Liver (tissue), 3 donors: Measurements from ENCODE around the gene PDC.

Experiments used
- CTCF ChIP-seq: fragments of 150-350 bp; IDR thresholded peaks from 2 replicates; pipeline ENCODE4 v1.5.1; 2017; ENCODE audit warnings: improper control_type of control experiment, low read depth, low read length; ENCODE audit not compliant: missing input control
- HNF4G ChIP-seq: IDR thresholded peaks from 2 replicates; pipeline ENCODE4 v1.6.1; 2016; ENCODE audit warnings: antibody characterized with exemption
- JUND ChIP-seq, 2 donors: IDR thresholded peaks; 2 replicates each; pipeline ENCODE4 v1.6.1; 2016; ENCODE audit warnings: antibody characterized with exemption in 2 of 2
- MAX ChIP-seq: IDR thresholded peaks from 2 replicates; pipeline ENCODE4 v1.6.1; 2016; ENCODE audit warnings: antibody characterized with exemption
- TF ChIP-seq, protein P1 (sequence below): IDR thresholded peaks from 2 replicates; pipeline ENCODE4 v1.6.1; 2016; ENCODE audit warnings: antibody characterized with exemption, mild to moderate bottlenecking
- donor health status: healthy.
- donor health status: healthy.

- TF ChIP-seq CTCF (no peak), JUND (IDR thresholded peaks at IDR 0.05) (no peak), HNF4G (no peak), MAX (no peak)
- TF ChIP-seq, protein P1, sequence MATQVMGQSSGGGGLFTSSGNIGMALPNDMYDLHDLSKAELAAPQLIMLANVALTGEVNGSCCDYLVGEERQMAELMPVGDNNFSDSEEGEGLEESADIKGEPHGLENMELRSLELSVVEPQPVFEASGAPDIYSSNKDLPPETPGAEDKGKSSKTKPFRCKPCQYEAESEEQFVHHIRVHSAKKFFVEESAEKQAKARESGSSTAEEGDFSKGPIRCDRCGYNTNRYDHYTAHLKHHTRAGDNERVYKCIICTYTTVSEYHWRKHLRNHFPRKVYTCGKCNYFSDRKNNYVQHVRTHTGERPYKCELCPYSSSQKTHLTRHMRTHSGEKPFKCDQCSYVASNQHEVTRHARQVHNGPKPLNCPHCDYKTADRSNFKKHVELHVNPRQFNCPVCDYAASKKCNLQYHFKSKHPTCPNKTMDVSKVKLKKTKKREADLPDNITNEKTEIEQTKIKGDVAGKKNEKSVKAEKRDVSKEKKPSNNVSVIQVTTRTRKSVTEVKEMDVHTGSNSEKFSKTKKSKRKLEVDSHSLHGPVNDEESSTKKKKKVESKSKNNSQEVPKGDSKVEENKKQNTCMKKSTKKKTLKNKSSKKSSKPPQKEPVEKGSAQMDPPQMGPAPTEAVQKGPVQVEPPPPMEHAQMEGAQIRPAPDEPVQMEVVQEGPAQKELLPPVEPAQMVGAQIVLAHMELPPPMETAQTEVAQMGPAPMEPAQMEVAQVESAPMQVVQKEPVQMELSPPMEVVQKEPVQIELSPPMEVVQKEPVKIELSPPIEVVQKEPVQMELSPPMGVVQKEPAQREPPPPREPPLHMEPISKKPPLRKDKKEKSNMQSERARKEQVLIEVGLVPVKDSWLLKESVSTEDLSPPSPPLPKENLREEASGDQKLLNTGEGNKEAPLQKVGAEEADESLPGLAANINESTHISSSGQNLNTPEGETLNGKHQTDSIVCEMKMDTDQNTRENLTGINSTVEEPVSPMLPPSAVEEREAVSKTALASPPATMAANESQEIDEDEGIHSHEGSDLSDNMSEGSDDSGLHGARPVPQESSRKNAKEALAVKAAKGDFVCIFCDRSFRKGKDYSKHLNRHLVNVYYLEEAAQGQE = no peak
These were observed 17.3 kb downstream of the PDC start for GRCh38 chr1:186443638-186444037.
